Neutrophil (primary cell): ENCODE measurements around the gene CST7.

Source experiments
- H3K27ac ChIP-seq: fragments of 200-600 bp; sonication (generic); 2 replicates; pipeline ENCODE4 v1.5.1; 2016; ENCODE audit warnings: mild to moderate bottlenecking, moderate library complexity
- H3K27me3 ChIP-seq: fragments of 200-600 bp; sonication (generic); 2 replicates; pipeline ENCODE4 v1.6.0; 2016; ENCODE audit warnings: mild to moderate bottlenecking
- H3K36me3 ChIP-seq: fragments of 200-600 bp; sonication (generic); 2 replicates; pipeline ENCODE4 v1.5.1; 2017
- H3K4me1 ChIP-seq, 2 experiments: fragments of 200-600 bp in 1 of 2; sonication (generic) in 1 of 2; 1 replicate in 1 of 2; 2 replicates in 1 of 2; pipeline versions ENCODE4 v1.5.1 to v1.6.1; 2013 to 2016; ENCODE audit warnings: low read depth in 1 of 2, low read length in 1 of 2, mild to moderate bottlenecking in 1 of 2, moderate library complexity in 1 of 2; ENCODE audit not compliant: control insufficient read depth in 1 of 2, insufficient read depth in 1 of 2
- H3K4me3 ChIP-seq, 2 experiments: fragments of 200-600 bp in 1 of 2; sonication (generic) in 1 of 2; 1 replicate in 1 of 2; 2 replicates in 1 of 2; pipeline ENCODE4 v1.5.1; 2013 to 2016; ENCODE audit warnings: low read depth in 1 of 2, low read length in 1 of 2, mild to moderate bottlenecking in 1 of 2, moderate library complexity in 1 of 2
- H3K9me3 ChIP-seq: fragments of 200-600 bp; sonication (generic); 2 replicates; pipeline ENCODE4 v1.5.1; 2016
- CTCF ChIP-seq: fragments of 200-600 bp; sonication (generic); IDR thresholded peaks from 2 replicates; pipeline ENCODE4 v1.5.1; 2016; ENCODE audit warnings: antibody characterized with exemption

The CST7 gene

GRCh38 chr20:25005661-25006060 is 56.6 kb downstream of the CST7 start:
- Histone ChIP-seq H3K27ac (no peak overlapping the region), H3K4me3 (no peak overlapping the region), H3K27me3 (no peaks in the 10 kb centered on the region), H3K9me3 (no peaks in the 10 kb centered on the region), H3K36me3 (peaks cover 56% of the 10 kb centered on the region), H3K4me1 (no peaks in the 10 kb centered on the region)
- TF ChIP-seq CTCF = no peak

GRCh38 chr20:25006431-25007167 is 57.5 kb downstream of the CST7 start:
- Histone ChIP-seq H3K9me3 (no peaks in the 10 kb centered on the region), H3K27ac (no peak overlapping the region), H3K4me3 (no peak overlapping the region), H3K4me1 (no peaks in the 10 kb centered on the region), H3K27me3 (no peaks in the 10 kb centered on the region), H3K36me3 (peaks cover 64% of the 10 kb centered on the region)
- no peak for TF ChIP-seq CTCF

- no peak overlapping the region for H3K27ac ChIP-seq
- H3K36me3 ChIP-seq = peaks cover 75% of the 10 kb centered on the region
- no peaks in the 10 kb centered on the region for H3K27me3 ChIP-seq
- no peaks in the 10 kb centered on the region for H3K4me1 ChIP-seq
- H3K9me3 ChIP-seq = no peaks in the 10 kb centered on the region
- H3K4me3 ChIP-seq = no peak overlapping the region
- TF ChIP-seq CTCF = no peak
Observed at GRCh38 chr20:25007491-25008305, 58.6 kb downstream of the CST7 start.

- H3K36me3 ChIP-seq = peaks cover 84% of the 10 kb centered on the region
- no peaks in the 10 kb centered on the region for H3K9me3 ChIP-seq
- no peaks in the 10 kb centered on the region for H3K27me3 ChIP-seq
- H3K27ac ChIP-seq = no peak overlapping the region
- no peak for TF ChIP-seq CTCF
- no peak overlapping the region for H3K4me3 ChIP-seq
- no peaks in the 10 kb centered on the region for H3K4me1 ChIP-seq
Observed at GRCh38 chr20:25008388-25009217, 59.5 kb downstream of the CST7 start.
